Fibroblast of lung (primary cell): ENCODE measurements around the gene LPIN3.

Experiments used
- CTCF ChIP-seq, 2 donors: IDR thresholded peaks in 1 of 2; conservative IDR thresholded peaks in 1 of 2; 1 replicate in 1 of 2; 2 replicates in 1 of 2; pipeline ENCODE4 v1.5.1; 2011 to 2012; ENCODE audit warnings: low read length in 2 of 2, control low read depth in 1 of 2, inconsistent platforms in 1 of 2, low read depth in 1 of 2, mild to moderate bottlenecking in 1 of 2
- EZH2 ChIP-seq: IDR thresholded peaks from 2 replicates; pipeline ENCODE4 v1.5.1; 2012; ENCODE audit warnings: low read length, control low read depth, mild to moderate bottlenecking; ENCODE audit errors: missing control alignments

GRCh38 chr20:41344938-41345728, 4.5 kb downstream of the LPIN3 start:
- no peak for TF ChIP-seq CTCF (conservative IDR thresholded peaks at IDR 0.05 in 1 of 2, IDR thresholded peaks at IDR 0.05 in 1 of 2; ENCODE audit: low read depth in 1 of 2, low read length in 2 of 2)
- TF ChIP-seq EZH2 = no peak
